Fibroblast of the aortic adventitia (primary cell): ENCODE data around the gene SMC1A. TPM values are rescaled to one million over a fixed set of nuclear protein-coding genes. Genes with fewer than 3 reads are reported as not detected.

Experiments used
- DNase-seq: peaks from one replicate; pipeline ENCODE4 v3.0.0-alpha.2; 2010; ENCODE audit warnings: low read depth
- H3K4me3 ChIP-seq: 2 replicates; pipeline ENCODE4 v1.5.1; 2011; ENCODE audit warnings: low read depth, mild to moderate bottlenecking, control low read depth, low read length, moderate library complexity
- CTCF ChIP-seq: IDR thresholded peaks from 2 replicates; pipeline ENCODE4 v1.5.1; 2011; ENCODE audit warnings: mild to moderate bottlenecking, low read length, control low read depth, inconsistent platforms; ENCODE audit not compliant: insufficient read depth
- total RNA-seq: library from RNA; depleted of rRNA; stranded (reverse); fragments of >200 nt; gene quantifications from 2 replicates; pipeline ENCODE4 v1.2.3, GENCODE V29; 2012; ENCODE audit warnings: low replicate concordance

The SMC1A gene
- total RNA-seq, 1 donor: 40.0 TPM

DNA sequence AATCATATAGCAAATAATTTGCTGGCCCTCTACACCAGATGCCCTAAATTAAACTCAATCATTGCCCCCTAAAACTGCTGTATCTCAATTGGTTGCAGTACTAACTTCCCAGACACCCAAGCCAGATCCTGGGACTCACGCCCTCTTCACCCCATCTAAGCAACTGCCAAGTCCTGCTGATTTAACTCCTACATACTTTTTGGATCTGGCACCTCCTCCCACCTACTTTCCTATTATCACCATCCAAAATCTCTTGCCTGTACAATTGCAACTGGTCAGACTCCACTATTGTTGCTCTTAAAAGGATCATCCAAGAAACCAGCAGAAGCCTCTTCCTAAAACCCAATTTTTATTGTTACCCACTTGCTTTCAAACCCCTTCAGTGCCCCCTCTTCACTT is 16.4 kb upstream of the SMC1A start:
- H3K4me3 ChIP-seq: no peak overlapping the region
- TF ChIP-seq CTCF: no peak
- no peak for DNase-seq

GRCh38 chrX:53438174-53438831 is 15.8 kb upstream of the SMC1A start:
- H3K4me3 ChIP-seq: no peak overlapping the region
- DNase-seq: no peak
- no peak for TF ChIP-seq CTCF

DNA sequence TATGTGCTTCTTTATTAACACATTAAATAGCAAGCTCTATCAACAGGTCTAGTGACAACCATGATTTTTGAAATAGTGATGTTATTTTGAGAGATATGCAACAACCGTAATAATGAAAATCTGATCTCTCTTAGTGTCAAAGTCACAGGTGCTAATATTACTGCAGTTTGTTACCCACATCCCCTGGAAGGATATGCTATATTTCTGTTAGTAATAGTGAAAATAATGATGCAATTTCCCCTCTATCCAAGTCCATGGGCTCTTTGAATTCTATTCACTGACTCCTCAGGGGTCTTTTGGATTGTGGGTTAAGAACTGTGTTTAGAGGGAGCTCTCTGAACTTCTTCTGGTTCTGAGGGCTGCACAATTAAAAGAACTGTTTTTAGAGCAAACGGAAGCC is 14.8 kb upstream of the SMC1A start:
- DNase-seq: no peak
- H3K4me3 ChIP-seq: no peak overlapping the region
- TF ChIP-seq CTCF: no peak

DNA sequence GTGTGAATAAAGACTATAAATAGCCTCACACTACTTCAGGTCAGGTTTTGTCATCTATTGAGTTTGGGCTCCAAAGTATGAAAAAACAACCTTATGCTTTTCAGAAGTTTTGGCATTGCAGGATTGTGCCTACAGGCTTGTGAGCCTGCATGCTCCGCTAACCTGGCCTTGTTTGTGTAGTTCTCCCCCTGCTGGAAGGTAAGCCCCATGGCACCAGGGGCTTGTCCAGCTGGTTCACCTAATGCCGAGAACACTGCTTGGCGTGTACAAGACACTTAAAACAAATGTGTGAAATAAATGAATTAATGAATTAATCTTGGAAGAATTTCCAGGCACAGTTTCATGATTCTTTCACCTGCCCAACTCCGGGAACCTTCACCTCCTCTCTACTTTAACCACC is 13.5 kb upstream of the SMC1A start:
- DNase-seq: peak; percentile 71
- peak; percentile 94 for TF ChIP-seq CTCF
- H3K4me3 ChIP-seq: no peak overlapping the region

DNA sequence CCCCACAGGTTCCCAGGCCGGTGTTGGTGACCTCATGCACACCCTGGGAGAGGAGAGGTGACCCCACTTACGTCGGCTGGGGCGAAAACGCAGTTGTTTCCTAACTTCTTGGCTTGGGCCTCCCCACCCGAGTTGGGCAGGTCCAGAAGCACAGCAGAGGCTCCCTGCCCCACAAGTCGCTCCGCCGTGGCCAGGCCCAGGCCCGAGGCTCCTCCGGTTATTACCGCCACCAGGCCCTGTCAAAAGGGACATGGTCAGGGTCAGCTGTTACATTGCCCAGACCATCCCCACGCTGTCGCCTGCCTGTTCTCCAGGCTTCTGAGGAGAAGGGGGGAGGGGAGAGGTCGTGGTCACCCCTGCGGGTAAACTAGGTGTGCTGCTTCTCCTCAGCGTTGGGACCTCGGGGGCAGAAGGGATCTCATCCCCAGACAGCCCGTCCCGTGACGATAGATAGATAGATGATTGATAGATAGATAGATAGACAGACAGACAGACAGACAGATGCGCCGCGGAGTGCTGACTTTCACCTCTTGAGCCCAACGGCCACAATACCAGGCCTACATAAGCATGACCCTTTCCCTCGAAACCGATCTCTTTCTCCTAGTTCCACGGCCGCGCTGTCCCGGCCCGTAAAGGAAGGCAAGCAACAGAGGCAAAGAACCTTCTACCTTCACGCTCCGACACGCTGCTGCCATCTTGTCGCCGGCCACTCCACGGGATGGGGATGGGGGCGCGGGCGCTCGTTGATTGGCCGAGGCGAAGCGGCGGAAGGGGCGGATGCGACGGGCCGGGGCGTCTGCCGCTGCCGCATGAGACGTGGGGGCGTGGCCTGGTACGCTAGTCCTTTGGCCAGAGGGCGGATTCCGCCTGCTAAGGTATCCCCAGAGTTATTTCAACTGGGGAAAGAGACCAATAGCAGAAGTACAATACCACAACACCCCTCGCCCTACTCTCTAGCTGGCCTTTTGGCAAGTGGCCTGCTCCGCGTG is 11.5 kb upstream of the SMC1A start, which contains the start of gene HSD17B10:
HSD17B10 (minus strand) TSS at position 720 of the 989 bp plus-strand sequence; CDS start at position 695, 25 bp downstream.
- no peak for TF ChIP-seq CTCF
- peak within 1 kb of the TSS; percentile 92 for H3K4me3 ChIP-seq
- DNase-seq: peak; percentile 70

GRCh38 chrX:53430231-53430630 is 7.8 kb upstream of the SMC1A start:
- H3K4me3 ChIP-seq: no peak overlapping the region
- TF ChIP-seq CTCF: no peak
- DNase-seq: no peak
